SK-N-SH (cell line): Measurements from ENCODE around the gene ME1.

Experiments used
- POLR2AphosphoS5 ChIP-seq: IDR thresholded peaks from 2 replicates; pipeline ENCODE4 v1.6.1; 2012; ENCODE audit warnings: low read depth, low read length
- RCOR1 ChIP-seq: fragments of 150-350 bp; IDR thresholded peaks from 2 replicates; pipeline ENCODE4 v1.6.1; 2017; ENCODE audit warnings: antibody characterized with exemption, low read length
- YY1 ChIP-seq: IDR thresholded peaks from 2 replicates; pipeline ENCODE4 v1.4.0; 2012; ENCODE audit warnings: low read depth, mild to moderate bottlenecking
- TF ChIP-seq, protein P1 (sequence below): fragments of 200-600 bp; sonication (generic); IDR thresholded peaks from 2 replicates; pipeline ENCODE4 v1.6.1; 2017; ENCODE audit warnings: antibody characterized with exemption, mild to moderate bottlenecking, moderate library complexity

DNA sequence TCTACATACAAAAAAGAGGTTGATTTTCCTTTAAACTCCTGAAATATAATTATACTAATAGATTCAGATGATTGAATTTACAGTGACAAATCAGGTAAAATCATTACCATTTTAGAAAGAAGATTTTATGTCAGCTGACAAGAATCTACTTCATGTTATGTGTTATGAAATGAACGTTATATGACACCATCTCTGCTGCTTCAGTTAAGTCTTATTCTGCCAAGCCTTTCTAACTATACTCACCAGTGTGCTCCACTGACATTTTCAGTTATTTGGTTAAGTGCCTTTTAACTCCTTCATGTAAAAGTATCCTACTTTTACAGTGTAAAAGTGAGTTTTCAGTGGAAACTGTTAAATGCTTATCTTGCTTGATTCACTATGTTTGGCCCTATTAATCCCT is 157.3 kb downstream of the ME1 start:
- no peak for TF ChIP-seq RCOR1
- TF ChIP-seq POLR2AphosphoS5: no peak
- TF ChIP-seq, protein P1, sequence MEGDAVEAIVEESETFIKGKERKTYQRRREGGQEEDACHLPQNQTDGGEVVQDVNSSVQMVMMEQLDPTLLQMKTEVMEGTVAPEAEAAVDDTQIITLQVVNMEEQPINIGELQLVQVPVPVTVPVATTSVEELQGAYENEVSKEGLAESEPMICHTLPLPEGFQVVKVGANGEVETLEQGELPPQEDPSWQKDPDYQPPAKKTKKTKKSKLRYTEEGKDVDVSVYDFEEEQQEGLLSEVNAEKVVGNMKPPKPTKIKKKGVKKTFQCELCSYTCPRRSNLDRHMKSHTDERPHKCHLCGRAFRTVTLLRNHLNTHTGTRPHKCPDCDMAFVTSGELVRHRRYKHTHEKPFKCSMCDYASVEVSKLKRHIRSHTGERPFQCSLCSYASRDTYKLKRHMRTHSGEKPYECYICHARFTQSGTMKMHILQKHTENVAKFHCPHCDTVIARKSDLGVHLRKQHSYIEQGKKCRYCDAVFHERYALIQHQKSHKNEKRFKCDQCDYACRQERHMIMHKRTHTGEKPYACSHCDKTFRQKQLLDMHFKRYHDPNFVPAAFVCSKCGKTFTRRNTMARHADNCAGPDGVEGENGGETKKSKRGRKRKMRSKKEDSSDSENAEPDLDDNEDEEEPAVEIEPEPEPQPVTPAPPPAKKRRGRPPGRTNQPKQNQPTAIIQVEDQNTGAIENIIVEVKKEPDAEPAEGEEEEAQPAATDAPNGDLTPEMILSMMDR: no peak
- TF ChIP-seq YY1: no peak
